Inflammatory macrophage treated with lipopolysaccharide for 1 hour (primary cell): ENCODE data around the gene PRSS16.
"Not testable (repeated sequence)": the region's sequence is repeated elsewhere in the genome, so short reads cannot be mapped to it uniquely, and the experiment has no call there.

Source experiments
- DNase-seq, 2 donors: peaks; one replicate each; pipeline ENCODE4 v3.0.0-alpha.2; 2020 to 2022

The PRSS16 gene

GRCh38 chr6:27248783-27249182, 1.3 kb downstream of the PRSS16 start:
- no peak for DNase-seq

GRCh38 chr6:27250277-27251111, 3.0 kb downstream of the PRSS16 start:
- no peak for DNase-seq

- DNase-seq, result no peak
These were observed 3.7 kb downstream of the PRSS16 start for GRCh38 chr6:27251112-27251605.

DNA sequence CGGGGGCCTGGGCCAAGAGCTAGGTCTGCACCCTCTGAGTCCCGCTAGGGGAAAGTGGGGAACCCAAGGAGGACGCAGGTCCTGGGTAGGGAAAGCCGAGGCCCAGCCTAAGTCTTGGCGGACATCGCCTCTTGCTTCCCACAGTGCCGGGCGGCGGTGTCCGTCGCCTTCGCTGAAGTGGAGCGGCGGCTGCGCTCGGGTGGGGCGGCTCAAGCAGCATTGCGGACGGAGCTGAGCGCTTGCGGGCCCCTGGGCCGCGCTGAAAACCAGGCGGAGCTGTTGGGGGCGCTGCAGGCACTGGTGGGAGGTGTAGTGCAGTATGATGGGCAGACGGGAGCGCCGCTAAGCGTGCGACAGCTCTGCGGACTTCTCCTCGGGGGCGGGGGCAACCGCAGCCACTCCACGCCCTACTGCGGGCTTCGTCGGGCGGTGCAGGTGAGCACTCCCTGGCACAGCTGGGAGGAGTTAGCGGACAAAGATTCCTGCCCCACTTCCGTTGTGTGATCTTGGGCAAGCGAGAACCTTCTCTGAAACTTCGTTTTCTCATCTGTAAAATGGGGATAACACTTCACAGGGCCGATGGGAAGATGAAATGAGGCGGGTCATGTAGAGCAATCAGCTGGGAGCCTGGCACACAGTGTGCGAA, 4.2 kb downstream of the PRSS16 start:
- no peak for DNase-seq

- DNase-seq, result no peak
These were observed 7.1 kb downstream of the PRSS16 start for GRCh38 chr6:27254566-27254965.

GRCh38 chr6:27255866-27256265, 8.4 kb downstream of the PRSS16 start:
- DNase-seq, result no peak

GRCh38 chr6:27260369-27260768, 12.9 kb downstream of the PRSS16 start:
- no peak for DNase-seq

DNA sequence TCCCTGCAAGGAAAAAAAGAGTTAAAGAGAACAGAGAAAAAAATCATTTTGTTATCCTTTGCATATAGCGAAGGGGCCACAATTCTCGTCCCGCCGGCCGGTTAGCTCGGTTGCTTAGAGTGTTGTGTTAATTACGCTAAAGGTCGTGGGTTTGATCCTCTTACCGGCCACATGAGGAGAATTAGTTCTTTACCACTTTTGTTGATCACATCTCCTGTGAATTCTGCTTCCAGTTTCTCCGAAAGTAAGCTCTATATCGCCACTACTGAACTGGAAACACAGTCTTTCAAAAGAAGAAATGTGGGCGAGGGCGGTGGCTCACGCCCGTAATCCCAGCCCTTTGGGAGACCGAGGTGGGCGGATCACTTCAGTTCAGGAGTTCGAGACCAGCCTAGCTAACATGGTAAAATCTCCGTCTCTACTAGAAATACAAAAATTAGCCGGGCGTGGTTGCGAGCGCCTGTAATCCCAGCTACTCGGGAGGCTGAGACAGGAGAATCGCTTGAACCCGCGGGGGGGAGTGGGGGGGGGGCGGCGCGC, 13.4 kb downstream of the PRSS16 start:
- no peak for DNase-seq

DNA sequence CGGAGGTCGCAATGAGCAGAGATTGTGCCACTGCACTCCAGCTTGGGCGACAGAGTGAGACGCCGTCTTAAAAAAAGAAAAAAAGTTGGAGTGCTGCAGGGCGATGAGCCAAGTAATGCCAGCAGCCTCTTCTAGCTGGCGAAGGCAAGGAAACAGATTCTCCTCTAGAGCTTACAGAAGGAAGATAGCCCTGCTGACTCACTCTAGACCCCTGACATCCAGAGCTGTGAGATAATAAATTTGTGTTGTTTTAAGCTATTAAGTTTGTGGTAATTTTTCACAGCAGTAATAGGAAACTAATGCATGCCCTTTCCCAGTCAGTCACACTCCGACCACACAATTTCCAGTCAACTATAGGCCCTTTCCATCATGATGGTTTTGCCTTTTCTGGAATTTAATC, 16.4 kb downstream of the PRSS16 start:
- no peak for DNase-seq

- DNase-seq, result not testable (repeated sequence)
These were observed 19.5 kb downstream of the PRSS16 start for GRCh38 chr6:27267003-27267402.

DNA sequence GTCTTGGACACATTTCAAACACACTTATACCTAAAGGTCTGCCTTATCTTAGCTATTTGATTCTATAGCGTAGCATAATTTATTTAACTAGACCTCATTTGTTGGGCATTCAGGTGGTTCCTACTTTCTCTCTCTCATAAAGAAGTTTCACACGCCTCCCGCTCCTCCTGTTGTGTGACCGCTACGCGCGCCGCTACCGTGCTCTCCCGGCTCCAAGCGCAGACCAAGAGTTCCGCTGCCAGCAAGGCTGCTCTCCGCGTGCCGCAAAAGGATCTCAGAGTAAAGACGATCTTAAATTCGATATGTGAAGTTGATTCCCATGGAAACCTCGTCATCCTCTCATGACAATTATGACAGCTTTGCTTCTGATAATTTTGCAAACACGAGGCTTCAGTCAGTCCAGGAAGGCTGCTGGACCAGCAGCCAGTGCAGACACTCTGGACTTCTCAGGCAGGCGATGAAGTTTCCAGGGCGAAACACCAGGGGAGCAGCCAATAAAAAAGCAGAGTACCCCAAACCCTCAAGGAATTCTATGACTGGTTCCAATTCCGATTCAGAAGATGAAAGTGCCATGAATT, 20.4 kb downstream of the PRSS16 start:
- no peak for DNase-seq

DNA sequence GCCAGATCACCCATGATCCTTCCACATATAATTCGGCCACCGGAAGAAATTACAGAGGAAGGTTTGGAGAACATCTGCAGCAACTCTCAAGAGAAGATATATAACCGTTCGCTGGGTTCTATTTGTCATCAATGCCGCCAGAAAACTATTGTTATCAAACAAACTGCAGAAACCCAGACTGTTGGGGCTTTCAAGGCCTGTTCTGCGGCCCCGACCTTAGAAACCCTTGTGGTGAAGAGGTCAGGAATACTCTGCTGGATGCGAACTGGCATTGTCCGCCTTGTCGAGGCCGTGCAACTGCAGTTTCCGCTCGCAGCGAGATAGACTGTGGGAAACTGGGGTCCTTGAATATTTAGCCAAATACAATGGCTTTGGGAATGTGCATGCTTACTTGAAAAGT, 21.3 kb downstream of the PRSS16 start:
- DNase-seq, result no peak

- no peak for DNase-seq
These were observed 26.3 kb downstream of the PRSS16 start for GRCh38 chr6:27273783-27274182.

DNA sequence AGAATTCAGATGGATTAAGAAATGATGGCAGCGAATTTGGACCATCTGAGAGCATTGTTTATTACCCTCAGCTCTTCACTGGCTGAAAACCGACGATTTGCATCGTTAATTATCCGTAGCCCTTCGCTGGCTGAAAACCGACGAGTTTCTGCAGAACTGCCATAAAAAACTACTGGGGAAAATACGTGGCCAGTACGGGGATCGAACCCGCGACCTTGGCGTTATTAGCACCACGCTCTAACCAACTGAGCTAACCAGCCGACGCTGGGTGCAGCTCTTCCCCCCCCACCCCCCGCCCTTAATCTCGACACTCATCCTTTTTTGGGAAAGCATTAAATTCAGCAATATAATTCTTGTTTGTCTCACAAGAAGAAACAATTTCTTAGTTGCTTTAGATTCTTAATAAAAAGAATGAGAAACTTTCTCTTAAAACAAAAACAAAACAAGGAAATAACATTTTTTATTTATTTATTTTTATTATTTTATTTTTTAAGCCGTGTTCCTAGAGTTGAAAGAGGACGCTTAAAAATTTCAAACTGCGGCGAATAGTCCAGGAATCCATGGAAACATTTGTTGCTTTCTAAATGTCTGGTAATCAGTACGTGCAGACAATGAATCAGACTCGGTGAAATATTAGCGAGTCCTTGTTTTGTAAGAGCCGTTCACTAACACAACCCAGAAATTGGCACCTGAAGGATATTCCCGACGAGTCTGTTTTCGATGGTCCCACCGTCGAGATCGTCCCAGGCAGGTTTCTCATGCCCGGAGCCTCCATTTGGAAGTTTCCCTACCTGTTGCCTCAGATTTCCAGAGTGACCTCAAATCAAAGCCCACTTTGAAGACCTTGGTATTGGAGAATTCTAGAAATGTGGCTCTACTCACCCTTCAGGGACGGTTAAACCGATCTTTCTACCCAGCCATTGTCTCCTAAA, 27.8 kb downstream of the PRSS16 start:
- no peak for DNase-seq

DNA sequence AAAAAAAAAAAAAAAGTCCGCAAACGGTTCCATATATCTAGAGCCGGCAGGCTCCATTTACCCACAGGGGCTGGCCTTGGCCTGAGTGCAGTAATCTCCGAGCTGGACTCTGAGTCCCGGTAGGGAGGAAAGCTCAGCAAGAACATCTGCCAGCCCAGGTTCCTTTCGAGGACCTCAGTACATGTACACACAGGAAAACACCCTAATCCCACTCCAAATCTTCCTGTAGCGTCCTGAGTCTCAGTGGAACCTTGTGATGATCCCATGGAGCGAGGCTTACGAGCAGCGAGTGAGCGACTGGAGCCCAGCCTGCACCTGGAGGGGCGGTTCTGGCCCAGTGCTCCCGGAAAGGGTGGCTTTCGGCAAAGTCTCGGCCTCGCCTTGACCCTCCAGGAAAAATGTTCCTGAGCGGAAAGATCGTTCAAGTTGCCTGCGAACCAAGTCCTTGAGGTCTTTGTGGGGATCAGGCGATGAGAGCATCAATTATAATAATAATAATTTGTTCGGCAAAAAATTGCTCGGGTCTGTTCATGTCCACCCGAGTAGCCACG, 32.1 kb downstream of the PRSS16 start:
- DNase-seq, result no peak

- DNase-seq, result peak in 1 of 2 donors; percentile 14
These were observed 32.6 kb downstream of the PRSS16 start for GRCh38 chr6:27280064-27280539.

GRCh38 chr6:27280540-27281000, 33.1 kb downstream of the PRSS16 start:
- no peak for DNase-seq

DNA sequence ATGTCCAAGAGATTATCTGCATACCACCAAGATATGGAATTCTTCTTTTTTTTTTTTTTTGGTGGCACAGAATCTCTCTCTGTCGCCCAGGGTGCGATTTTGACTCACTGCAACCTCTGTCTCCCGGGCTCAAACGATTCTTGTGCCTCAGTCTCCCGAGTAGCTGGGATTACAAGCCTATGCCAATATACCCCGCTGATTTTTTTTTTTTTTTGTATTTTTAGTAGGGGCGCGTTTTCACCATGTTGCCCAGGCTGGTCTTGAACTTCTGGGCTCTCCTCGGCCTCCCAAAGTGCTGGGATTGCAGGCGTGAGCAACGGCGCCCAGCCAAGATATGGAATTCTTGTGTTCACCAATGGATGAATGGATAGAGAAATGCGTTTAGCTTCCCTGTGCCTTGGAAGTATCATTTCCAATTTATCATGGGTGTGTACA, 33.6 kb downstream of the PRSS16 start:
- DNase-seq, result no peak

GRCh38 chr6:27281569-27281968, 34.1 kb downstream of the PRSS16 start:
- no peak for DNase-seq

- no peak for DNase-seq
These were observed 35.8 kb downstream of the PRSS16 start for GRCh38 chr6:27283279-27283678.

- DNase-seq, result no peak
These were observed 38.6 kb downstream of the PRSS16 start for GRCh38 chr6:27286141-27286540.

DNA sequence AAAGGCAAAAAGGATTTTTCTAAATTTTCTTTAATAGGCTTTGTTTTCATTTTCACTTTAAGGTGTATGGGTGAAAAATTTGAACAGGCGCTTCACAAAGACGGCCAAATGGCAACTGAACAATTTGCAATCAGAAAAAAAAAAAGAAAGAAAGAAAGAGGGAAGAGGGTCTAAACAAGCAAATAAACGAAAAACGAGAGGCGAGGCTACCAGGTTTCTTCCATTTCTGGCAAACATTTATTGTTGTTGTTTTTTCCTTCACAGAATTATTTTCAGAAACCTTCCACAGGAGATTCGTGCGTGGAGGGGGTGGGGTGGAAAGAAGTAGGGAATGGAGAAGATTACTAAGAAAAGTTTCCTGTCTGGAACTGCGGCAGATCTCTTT, 40.2 kb downstream of the PRSS16 start:
- no peak for DNase-seq
